Caki2 (cell line): ENCODE data around the gene BOC. TPM values are rescaled to one million over a fixed set of nuclear protein-coding genes. Genes with fewer than 3 reads are reported as not detected.
A peak's percentile ranks its signal among the peaks of the same experiment; 100 is the strongest.

ENCODE experiments used
- DNase-seq: peaks from one replicate; pipeline ENCODE4 v3.0.0-alpha.2; 2015; ENCODE audit warnings: low read depth
- in situ Hi-C: cut with HindIII; loops from 2 replicates; pipeline ENCODE4 v1.10.0; 2016; ENCODE audit warnings: low sequenced_read_pairs, low pct_unique_long_range_greater_than_20kb, mixed read lengths
- total RNA-seq: library from RNA; depleted of rRNA; stranded (reverse); fragments of >200 nt; shearing (Covaris generic); gene quantifications from 2 replicates; pipeline ENCODE4 v1.2.3, GENCODE V29; 2014; ENCODE audit warnings: low replicate concordance

Gene BOC
- total RNA-seq, 1 experiment from 2014 or later: 5.3 TPM

- DNase-seq: no peak
- in situ Hi-C loops: no loop called here
Measured at GRCh38 chr3:113183748-113184661, 27.4 kb upstream of the BOC start.

DNA sequence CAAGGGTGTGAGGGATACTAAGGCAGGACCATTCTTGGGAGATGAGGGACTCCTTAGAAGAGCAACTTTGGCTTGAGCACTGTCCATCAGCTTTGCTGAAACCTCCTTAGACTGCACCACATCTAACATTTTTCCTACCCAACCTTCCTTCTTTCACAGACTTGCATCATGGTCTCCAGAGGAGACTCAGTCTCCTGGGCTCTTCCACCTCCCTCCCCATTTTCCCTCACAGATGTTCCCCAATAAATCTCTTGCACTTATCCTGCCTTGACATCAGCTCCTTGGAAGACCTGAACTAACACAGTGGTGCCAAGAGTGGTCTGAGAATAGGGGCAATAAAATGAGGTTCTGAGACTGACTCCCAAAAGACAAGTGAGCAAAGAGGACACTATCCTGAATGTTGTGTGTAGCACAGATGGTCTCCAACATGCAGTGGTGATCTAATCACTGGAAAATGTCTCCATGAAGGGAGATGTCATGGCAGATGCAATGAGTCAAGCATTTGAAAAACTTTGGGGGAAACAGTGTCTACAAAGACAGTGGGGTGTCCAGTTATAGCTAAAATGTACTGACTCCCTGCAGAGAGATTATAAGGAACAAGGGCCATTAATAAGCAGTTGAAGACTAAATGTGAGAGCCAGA is 26.0 kb upstream of the BOC start:
- no peak for DNase-seq
- in situ Hi-C loops: no loop called here

DNA sequence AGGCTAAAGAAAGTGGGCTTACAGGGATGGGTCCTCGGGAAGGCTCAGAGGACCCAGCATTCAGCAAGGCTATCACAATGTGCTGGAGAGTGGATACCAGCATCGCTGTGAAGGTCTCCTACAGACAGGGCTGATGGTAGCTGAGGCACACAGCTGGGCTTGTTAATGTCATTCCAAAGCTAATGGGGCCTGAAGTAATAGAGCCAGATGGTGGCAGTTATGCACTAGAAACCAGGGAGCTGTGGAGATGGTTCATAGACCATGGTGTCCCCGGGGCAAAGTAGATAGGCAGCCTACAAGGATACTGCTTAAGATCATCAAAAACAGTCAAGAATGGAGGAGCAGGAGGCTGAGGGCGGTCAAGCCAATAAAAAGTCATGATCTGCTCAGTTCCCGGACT is 24.8 kb upstream of the BOC start:
- DNase-seq: no peak
- in situ Hi-C loops: no loop called here

- DNase-seq: no peak
Measured at GRCh38 chr3:113193288-113193687, 18.1 kb upstream of the BOC start.

DNA sequence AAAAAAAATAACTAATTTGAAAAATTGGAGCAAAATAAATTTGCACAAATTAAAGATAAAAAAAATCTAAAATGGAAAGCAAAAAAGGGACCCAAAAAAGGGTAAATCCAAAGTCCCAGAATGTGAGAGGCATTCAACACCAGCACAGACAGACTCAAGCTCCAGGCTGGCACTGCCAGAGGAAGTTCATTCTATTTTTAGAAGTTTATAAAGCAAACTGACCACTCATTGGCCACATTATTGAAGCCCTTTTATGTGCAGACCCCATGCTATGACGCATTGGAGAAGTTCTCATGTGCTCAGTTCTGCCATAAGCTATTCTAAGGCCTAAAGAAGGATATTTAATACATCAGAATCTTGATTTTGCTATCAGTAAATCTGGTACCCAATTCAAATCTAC is 17.6 kb upstream of the BOC start:
- no peak for DNase-seq
- in situ Hi-C loops: no loop called here

More at GRCh38 chr3:113193288-113193687, 18.1 kb upstream of the BOC start:
- in situ Hi-C loops: no loop called here

DNA sequence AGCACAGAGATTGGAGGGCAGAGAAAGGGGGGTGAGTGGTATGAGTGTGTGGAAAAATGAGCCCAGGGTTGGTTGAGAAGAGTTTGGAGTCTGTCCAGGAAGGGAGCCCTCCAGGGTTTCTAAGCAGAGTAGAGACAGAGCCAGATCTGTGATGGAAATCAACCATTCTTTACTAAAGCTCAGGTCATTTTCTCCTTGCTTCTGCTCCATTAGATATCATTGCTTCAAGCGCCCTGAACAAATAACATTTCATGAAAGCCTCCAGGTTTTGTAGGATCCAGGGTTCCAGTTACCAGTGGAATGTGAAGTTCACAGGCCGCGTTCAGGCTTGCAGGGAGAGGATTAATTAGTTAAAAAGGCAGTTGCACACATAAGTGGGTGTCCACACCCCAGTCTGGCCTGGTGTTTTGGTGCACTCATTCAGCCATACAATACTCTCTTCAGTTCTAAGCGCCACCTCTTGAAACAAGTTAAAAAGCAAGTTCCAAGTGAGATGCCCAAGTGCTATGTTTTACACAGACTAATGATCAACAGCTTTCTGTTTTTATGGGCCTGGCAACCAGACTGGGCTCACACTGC is 16.4 kb upstream of the BOC start:
- in situ Hi-C loops: no loop called here
- no peak for DNase-seq

DNA sequence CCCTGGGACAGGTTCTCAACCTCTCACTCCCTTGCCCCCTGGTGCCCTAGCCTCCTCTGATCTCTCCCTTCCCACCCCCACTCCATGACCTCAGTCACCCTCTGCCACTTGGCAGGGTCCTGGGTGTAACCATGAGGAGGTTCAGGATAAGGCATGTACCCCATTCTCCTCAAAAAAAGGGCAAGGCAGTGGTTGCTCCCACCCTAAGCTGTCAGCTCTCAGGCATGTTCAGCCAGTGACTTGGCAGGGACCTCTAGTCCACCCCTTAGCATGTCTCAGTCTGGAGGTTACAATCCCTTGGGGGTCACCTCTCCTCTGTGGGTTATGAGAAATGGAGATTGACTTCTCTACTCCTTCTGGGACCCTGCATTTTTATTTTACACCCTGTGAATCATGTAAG is 11.0 kb upstream of the BOC start:
- no peak for DNase-seq

DNA sequence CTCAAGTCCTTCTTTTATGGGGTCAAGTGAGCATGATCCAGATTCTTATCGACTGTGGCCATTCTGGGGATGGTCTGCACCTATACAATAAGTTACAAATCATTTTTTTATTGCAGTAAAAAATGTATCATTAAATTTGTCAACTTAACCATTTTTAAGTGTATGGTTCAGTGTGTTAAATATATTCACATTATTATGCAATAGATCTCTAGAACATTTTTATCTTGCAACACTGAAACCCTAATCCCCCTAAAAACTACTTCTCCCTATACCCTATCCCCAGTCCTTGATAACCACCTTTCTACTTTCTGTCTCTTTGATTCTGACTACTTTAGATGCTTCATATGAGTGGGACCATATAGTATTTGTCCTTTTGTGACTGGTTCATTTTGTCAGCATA is 10.4 kb upstream of the BOC start:
- DNase-seq: no peak
- in situ Hi-C loops: no loop called here

More for the DNA sequence above, 11.0 kb upstream of the BOC start:
- in situ Hi-C loops: no loop called here

DNA sequence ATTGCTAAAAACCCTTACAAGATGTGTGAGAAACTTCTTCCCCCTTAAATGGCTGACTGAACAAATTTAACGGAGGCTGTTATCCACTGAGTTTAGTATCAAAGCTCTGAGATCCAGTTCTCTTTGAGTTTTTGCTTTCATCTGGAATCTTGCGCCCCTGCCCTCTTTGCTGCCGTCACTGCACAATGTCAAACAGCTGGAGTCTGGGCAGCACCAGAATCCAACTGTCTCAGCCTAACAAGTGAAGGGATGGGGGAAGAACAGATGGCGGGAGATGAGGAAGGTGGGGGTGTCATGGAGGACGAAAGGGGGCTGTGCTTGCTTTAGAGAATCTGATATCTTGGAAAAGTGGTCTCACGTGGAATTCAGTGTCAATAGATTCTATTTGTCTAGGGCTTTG is 7.0 kb upstream of the BOC start:
- DNase-seq: no peak
- in situ Hi-C loops: no loop called here

DNA sequence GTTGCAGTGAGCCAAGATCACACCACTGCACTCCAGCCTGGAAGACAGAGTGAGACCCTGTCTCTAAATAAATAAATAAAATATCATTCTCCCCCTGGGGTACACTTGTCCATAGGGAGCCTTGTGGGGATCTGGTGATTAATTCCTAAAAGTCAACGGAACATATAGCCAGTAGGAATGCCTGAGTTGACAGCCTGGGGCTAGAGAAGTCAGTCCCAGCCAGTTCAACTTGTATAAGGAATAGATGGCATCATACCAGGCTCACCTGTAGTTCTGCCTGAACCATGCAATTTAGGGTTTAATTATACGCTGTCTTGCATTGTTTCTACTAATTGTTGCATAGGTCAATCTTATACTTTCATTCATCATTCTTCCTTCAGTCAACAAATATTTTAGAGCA is 5.9 kb upstream of the BOC start:
- DNase-seq: no peak
- in situ Hi-C loops: no loop called here

DNA sequence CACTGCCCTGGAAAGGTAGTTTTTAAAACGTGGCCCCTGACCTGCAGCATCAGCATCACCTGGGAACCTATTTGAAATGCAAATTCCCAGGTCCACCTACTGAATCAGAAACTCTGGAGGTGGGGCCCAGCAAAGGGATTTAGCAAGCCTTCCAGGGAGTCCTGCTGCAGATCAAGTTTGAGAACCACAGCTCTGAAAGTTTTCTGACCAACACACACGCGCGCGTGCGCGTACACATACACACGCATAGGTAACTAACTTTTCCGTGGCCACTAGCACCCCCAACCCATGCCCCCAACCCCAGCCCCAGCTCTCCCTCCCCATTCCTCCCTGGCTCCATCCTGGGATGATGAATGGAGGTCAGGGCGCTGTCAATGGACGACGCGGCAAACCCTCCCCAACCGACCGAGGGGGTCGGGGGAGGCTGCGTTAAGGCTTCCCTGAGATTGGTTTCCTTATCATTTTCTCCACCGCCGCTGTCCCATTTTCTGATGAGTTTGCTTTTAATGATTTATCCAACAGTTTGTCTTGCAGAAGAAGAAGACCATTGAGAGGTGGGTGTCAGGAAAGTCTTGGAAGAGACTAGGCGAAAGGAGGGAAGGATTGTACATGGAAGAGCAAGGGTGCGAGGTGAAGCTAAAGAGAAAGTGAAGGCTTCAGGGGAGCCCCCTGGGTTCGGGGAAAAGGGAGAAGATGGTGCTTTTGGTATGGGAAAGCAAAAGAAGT is 590 bp upstream of the BOC start:
- DNase-seq: no peak
- in situ Hi-C loops: no loop called here

GRCh38 chr3:113212150-113212843 is 940 bp downstream of the BOC start:
- peak; percentile 17 for DNase-seq
- in situ Hi-C loops: no loop called here

GRCh38 chr3:113212844-113213375 is 1.6 kb downstream of the BOC start:
- in situ Hi-C loops: no loop called here

DNA sequence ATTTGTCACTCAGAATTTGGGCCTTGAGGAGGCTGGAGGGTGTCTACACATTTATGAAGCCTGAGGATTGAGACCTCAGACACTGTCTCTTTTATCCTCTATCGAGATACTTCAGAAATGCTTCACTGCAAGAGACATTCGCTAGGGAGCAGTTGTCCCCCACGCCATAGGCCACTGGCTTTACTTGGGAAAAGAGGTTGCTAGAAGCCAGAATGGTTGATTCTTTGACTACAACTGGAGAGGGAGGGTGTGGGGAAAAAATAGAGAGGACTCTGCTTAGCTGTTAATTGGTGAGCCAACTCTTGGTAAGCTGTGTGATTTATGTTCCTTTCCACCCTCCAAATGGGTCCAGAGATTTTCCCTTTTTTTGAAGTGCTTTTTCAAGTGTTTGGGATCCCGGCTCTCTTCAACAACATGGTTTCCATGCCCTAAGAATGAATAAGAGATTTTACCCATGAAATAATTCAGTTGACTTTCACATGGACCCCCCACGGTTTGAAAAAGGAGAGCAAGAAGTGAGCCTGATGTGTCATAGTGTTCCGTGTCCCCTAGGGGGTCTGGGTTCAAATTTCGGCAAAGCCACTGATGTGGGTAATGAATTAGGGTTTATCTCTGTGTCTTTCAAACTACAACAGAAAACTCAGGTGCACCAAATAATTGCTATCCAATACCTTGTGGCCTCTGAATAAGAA is 2.7 kb downstream of the BOC start:
- DNase-seq: no peak
- in situ Hi-C loops: no loop called here

More at GRCh38 chr3:113212844-113213375, 1.6 kb downstream of the BOC start:
- no peak for DNase-seq

- no peak for DNase-seq
- in situ Hi-C loops: no loop called here
Measured at GRCh38 chr3:113214917-113215595, 3.7 kb downstream of the BOC start.

GRCh38 chr3:113216393-113216792 is 5.0 kb downstream of the BOC start:
- no peak for DNase-seq
- in situ Hi-C loops: no loop called here
